HepG2 (cell line): ENCODE data around the gene EIF4G2. TPM values are rescaled to one million over a fixed set of nuclear protein-coding genes. Genes with fewer than 3 reads are reported as not detected.

Source experiments
- HMGA1 ChIP-seq: sonication (generic); formaldehyde crosslinking; conservative IDR thresholded peaks from 2 replicates; pipeline ENCODE4 v1.4.0; 2020; ENCODE audit warnings: missing genetic modification reagents
- ISX ChIP-seq: sonication (generic); formaldehyde crosslinking; conservative IDR thresholded peaks from 2 replicates; pipeline ENCODE4 v1.5.0; 2020; ENCODE audit warnings: missing genetic modification reagents
- MAFK ChIP-seq, 2 experiments: IDR thresholded peaks in 1 of 2; conservative IDR thresholded peaks in 1 of 2; 2 replicates each; pipeline ENCODE4 v1.6.1; 2011; ENCODE audit warnings: improper control_type of control experiment in 2 of 2, low read length in 2 of 2
- MIER3 ChIP-seq: IDR thresholded peaks from 2 replicates; pipeline ENCODE4 v1.6.1; 2016; ENCODE audit warnings: missing compliant biosample characterization, borderline replicate concordance
- TAF1 ChIP-seq: sonication (generic); formaldehyde crosslinking; IDR thresholded peaks from 2 replicates; pipeline ENCODE4 v1.4.0; 2020; ENCODE audit warnings: missing genetic modification reagents
- ZNF235 ChIP-seq: sonication (generic); formaldehyde crosslinking; IDR thresholded peaks from 2 replicates; pipeline ENCODE4 v1.8.1; 2023; ENCODE audit warnings: mild to moderate bottlenecking, missing genetic modification reagents, borderline replicate concordance
- ZNF550 ChIP-seq: sonication (generic); formaldehyde crosslinking; IDR thresholded peaks from 2 replicates; pipeline ENCODE4 v1.4.0; 2020; ENCODE audit warnings: mild to moderate bottlenecking, missing genetic modification reagents, borderline replicate concordance
- ZNF713 ChIP-seq: sonication (generic); formaldehyde crosslinking; IDR thresholded peaks from 2 replicates; pipeline ENCODE4 v1.4.0; 2020; ENCODE audit warnings: mild to moderate bottlenecking, missing genetic modification reagents
- ZNF724P ChIP-seq: sonication (generic); formaldehyde crosslinking; IDR thresholded peaks from 2 replicates; pipeline ENCODE4 v1.8.0; 2022; ENCODE audit warnings: missing genetic modification reagents, borderline replicate concordance
- ZSCAN29 ChIP-seq: sonication (generic); formaldehyde crosslinking; conservative IDR thresholded peaks from 2 replicates; pipeline ENCODE4 v1.4.0; 2020; ENCODE audit warnings: mild to moderate bottlenecking, missing genetic modification reagents
- polyA plus RNA-seq, 8 experiments: library from polyadenylated mRNA; depleted of rRNA in 3 of 8; stranded (reverse) in 7 of 8; unstranded in 1 of 8; fragments of >200 nt; fragmentation: Illumina TruSeq in 4 of 8; extraction: Trizol in 4 of 8; gene quantifications; 2 replicates each; pipeline versions ENCODE4 v1.2.1 to v1.2.3, GENCODE V29; 2011 to 2016; ENCODE audit warnings: low read depth in 4 of 8, missing spikeins in 1 of 8, mixed read lengths in 1 of 8; ENCODE audit not compliant: insufficient read depth in 1 of 8
- total RNA-seq, 5 experiments: library from RNA; depleted of rRNA; stranded (reverse); fragments of >200 nt; fragmentation: Illumina TruSeq; extraction: Trizol; gene quantifications; 2 replicates each; pipeline ENCODE4 v1.2.3, GENCODE V29; 2016; ENCODE audit warnings: low read depth in 1 of 5
- TF ChIP-seq, protein P1 (sequence below): IDR thresholded peaks from 2 replicates; pipeline ENCODE4 v1.6.1; 2016
- TF ChIP-seq, protein P2 (sequence below): sonication (generic); formaldehyde crosslinking; IDR thresholded peaks from 2 replicates; pipeline ENCODE4 v1.4.0; 2020; ENCODE audit warnings: missing genetic modification reagents, borderline replicate concordance
- TF ChIP-seq, protein P3 (sequence below): sonication (generic); formaldehyde crosslinking; IDR thresholded peaks from 2 replicates; pipeline ENCODE4 v1.4.0; 2020; ENCODE audit warnings: missing genetic modification reagents
- TF ChIP-seq, protein P4 (sequence below), 2 experiments: sonication (generic) in 1 of 2; formaldehyde crosslinking in 1 of 2; IDR thresholded peaks; 2 replicates each; pipeline versions ENCODE4 v1.4.0 to v1.6.1; 2016 to 2020; ENCODE audit warnings: borderline replicate concordance in 1 of 2, low read depth in 1 of 2, mild to moderate bottlenecking in 1 of 2, missing genetic modification reagents in 1 of 2

Gene EIF4G2
- total and polyA plus RNA-seq, 2 of the 13 experiments (the other 11 are each of a cell fraction or from before 2014, with no cell fraction given), result 362 to 546 TPM

DNA sequence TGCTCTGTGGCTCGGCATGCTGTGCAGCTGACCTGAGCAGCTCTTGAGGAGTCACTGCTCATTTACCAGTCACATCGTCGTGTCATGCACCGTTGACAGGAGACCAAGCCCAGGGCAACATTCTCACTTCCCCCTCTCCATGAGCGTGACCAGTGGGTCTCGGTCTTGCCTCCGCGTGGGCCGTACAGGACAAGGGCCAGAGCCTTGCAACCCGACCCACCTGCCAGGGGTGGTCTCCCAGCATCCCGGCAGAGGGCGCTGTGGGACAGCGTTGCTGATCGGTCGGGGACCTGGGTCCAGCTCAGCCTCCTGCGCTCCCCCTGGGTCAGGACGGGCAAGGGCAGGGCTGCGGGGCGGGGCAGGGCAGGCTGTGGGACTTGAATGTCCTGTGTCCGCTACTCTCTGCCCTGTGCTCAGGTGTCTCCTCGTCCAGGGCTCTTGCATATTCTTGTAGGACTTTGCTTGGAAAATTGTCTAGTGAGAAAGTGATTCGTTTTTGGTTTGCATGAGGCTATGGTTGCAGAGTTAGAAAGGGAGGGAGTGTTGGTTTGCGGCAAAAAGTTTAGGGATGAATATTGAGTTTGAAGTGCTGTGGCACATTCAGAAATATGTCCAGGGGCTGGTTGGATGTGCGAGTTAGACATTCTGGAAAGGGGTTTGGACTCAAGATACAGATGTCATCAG is 16.2 kb downstream of the EIF4G2 start (continued):
- TF ChIP-seq ZSCAN29 (CRISPR knock-in tag), result no peak
- TF ChIP-seq, protein P1, sequence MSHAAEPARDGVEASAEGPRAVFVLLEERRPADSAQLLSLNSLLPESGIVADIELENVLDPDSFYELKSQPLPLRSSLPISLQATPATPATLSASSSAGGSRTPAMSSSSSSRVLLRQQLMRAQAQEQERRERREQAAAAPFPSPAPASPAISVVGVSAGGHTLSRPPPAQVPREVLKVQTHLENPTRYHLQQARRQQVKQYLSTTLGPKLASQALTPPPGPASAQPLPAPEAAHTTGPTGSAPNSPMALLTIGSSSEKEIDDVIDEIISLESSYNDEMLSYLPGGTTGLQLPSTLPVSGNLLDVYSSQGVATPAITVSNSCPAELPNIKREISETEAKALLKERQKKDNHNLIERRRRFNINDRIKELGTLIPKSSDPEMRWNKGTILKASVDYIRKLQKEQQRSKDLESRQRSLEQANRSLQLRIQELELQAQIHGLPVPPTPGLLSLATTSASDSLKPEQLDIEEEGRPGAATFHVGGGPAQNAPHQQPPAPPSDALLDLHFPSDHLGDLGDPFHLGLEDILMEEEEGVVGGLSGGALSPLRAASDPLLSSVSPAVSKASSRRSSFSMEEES (CRISPR knock-in tag), result 0 out of 2 replicates have a peak, but pooled peaks have one; percentile 17
- TF ChIP-seq ZNF550 (CRISPR knock-in tag), result no peak
- TF ChIP-seq, protein P2, sequence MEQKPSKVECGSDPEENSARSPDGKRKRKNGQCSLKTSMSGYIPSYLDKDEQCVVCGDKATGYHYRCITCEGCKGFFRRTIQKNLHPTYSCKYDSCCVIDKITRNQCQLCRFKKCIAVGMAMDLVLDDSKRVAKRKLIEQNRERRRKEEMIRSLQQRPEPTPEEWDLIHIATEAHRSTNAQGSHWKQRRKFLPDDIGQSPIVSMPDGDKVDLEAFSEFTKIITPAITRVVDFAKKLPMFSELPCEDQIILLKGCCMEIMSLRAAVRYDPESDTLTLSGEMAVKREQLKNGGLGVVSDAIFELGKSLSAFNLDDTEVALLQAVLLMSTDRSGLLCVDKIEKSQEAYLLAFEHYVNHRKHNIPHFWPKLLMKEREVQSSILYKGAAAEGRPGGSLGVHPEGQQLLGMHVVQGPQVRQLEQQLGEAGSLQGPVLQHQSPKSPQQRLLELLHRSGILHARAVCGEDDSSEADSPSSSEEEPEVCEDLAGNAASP (CRISPR knock-in tag), result no peak
- no peak for TF ChIP-seq TAF1 (CRISPR knock-in tag)
- no peak for TF ChIP-seq ZNF235 (CRISPR knock-in tag)
- TF ChIP-seq, protein P3, sequence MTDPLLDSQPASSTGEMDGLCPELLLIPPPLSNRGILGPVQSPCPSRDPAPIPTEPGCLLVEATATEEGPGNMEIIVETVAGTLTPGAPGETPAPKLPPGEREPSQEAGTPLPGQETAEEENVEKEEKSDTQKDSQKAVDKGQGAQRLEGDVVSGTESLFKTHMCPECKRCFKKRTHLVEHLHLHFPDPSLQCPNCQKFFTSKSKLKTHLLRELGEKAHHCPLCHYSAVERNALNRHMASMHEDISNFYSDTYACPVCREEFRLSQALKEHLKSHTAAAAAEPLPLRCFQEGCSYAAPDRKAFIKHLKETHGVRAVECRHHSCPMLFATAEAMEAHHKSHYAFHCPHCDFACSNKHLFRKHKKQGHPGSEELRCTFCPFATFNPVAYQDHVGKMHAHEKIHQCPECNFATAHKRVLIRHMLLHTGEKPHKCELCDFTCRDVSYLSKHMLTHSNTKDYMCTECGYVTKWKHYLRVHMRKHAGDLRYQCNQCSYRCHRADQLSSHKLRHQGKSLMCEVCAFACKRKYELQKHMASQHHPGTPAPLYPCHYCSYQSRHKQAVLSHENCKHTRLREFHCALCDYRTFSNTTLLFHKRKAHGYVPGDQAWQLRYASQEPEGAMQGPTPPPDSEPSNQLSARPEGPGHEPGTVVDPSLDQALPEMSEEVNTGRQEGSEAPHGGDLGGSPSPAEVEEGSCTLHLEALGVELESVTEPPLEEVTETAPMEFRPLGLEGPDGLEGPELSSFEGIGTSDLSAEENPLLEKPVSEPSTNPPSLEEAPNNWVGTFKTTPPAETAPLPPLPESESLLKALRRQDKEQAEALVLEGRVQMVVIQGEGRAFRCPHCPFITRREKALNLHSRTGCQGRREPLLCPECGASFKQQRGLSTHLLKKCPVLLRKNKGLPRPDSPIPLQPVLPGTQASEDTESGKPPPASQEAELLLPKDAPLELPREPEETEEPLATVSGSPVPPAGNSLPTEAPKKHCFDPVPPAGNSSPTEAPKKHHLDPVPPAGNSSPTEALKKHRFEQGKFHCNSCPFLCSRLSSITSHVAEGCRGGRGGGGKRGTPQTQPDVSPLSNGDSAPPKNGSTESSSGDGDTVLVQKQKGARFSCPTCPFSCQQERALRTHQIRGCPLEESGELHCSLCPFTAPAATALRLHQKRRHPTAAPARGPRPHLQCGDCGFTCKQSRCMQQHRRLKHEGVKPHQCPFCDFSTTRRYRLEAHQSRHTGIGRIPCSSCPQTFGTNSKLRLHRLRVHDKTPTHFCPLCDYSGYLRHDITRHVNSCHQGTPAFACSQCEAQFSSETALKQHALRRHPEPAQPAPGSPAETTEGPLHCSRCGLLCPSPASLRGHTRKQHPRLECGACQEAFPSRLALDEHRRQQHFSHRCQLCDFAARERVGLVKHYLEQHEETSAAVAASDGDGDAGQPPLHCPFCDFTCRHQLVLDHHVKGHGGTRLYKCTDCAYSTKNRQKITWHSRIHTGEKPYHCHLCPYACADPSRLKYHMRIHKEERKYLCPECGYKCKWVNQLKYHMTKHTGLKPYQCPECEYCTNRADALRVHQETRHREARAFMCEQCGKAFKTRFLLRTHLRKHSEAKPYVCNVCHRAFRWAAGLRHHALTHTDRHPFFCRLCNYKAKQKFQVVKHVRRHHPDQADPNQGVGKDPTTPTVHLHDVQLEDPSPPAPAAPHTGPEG (CRISPR knock-in tag), result no peak
- TF ChIP-seq ZNF713, result no peak
- TF ChIP-seq MIER3, result peak; percentile 38; the same call in 1 of the 2 replicates
- TF ChIP-seq ZNF724P (CRISPR knock-in tag), result no peak
- TF ChIP-seq HMGA1, result no peak
- TF ChIP-seq ISX, result no peak
- TF ChIP-seq MAFK (conservative IDR thresholded peaks at IDR 0.05 in 1 of 2, IDR thresholded peaks at IDR 0.05 in 1 of 2; ENCODE audit: low read length in 2 of 2), result no peak
- TF ChIP-seq, protein P4, sequence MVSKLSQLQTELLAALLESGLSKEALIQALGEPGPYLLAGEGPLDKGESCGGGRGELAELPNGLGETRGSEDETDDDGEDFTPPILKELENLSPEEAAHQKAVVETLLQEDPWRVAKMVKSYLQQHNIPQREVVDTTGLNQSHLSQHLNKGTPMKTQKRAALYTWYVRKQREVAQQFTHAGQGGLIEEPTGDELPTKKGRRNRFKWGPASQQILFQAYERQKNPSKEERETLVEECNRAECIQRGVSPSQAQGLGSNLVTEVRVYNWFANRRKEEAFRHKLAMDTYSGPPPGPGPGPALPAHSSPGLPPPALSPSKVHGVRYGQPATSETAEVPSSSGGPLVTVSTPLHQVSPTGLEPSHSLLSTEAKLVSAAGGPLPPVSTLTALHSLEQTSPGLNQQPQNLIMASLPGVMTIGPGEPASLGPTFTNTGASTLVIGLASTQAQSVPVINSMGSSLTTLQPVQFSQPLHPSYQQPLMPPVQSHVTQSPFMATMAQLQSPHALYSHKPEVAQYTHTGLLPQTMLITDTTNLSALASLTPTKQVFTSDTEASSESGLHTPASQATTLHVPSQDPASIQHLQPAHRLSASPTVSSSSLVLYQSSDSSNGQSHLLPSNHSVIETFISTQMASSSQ (IDR thresholded peaks at IDR 0.05; ENCODE audit: low read depth), result no peak
- TF ChIP-seq, protein P4 (CRISPR knock-in tag; IDR thresholded peaks at IDR 0.05; ENCODE audit: borderline replicate concordance), result no peak
